SK-N-SH (cell line): ENCODE results near the gene PLA2G4E. TPM values are rescaled to one million over a fixed set of nuclear protein-coding genes. Genes with fewer than 3 reads are reported as not detected.

ENCODE experiments used
- CTCF ChIA-PET: fragments of 300-600, 350-600 bp; formaldehyde crosslinking; extraction: SDS; loops from one replicate; lab custom pipeline; 2021; lab: Yijun Ruan, JAX
- POLR2A ChIA-PET: fragments of 350-600 bp; sonication (Branson Sonifier 250); formaldehyde crosslinking; extraction: SDS; loops from one replicate; lab custom pipeline; 2020; ENCODE audit warnings: antibody characterized with exemption, inconsistent platforms; lab: Yijun Ruan, JAX
- DNase-seq: peaks from one replicate; pipeline ENCODE4 v3.0.0; 2012
- H2AFZ ChIP-seq: fragments of 200-600 bp; sonication (generic); 2 replicates; pipeline ENCODE4 v1.8.1; 2016; ENCODE audit warnings: antibody characterized with exemption, mild to moderate bottlenecking, low read depth
- H3F3A ChIP-seq: fragments of 200-600 bp; sonication (generic); replicated peaks from 2 replicates; pipeline ENCODE3; 2016; ENCODE audit warnings: antibody characterized with exemption, mild to moderate bottlenecking; ENCODE audit not compliant: insufficient read depth
- H3K27ac ChIP-seq, 2 experiments: fragments of 200-500 bp in 1 of 2; fragments of 200-600 bp in 1 of 2; sonication (Bioruptor generic) in 1 of 2; sonication (generic), shearing (Covaris generic) in 1 of 2; 2 replicates each; pipeline versions ENCODE4 v1.5.1 to v1.6.1; 2014 to 2016; ENCODE audit warnings: low read depth in 2 of 2, inconsistent platforms in 1 of 2, low read length in 1 of 2, mild to moderate bottlenecking in 1 of 2, mixed read lengths in 1 of 2
- H3K27me3 ChIP-seq: fragments of 200-600 bp; sonication (generic), shearing (Covaris generic); 2 replicates; pipeline ENCODE4 v1.6.1; 2016; ENCODE audit warnings: mixed run types; ENCODE audit not compliant: insufficient read depth
- H3K36me3 ChIP-seq, 2 experiments: fragments of 200-500 bp in 1 of 2; fragments of 200-600 bp in 1 of 2; sonication (Bioruptor generic) in 1 of 2; sonication (generic) in 1 of 2; replicated peaks in 1 of 2; 2 replicates each; pipeline versions ENCODE3 to v1.5.1; 2014 to 2016; ENCODE audit warnings: low read length in 1 of 2, mild to moderate bottlenecking in 1 of 2; ENCODE audit not compliant: insufficient read depth in 2 of 2, control insufficient read depth in 1 of 2
- H3K4me1 ChIP-seq, 2 experiments: fragments of 200-500 bp in 1 of 2; fragments of 200-600 bp in 1 of 2; sonication (Bioruptor generic) in 1 of 2; sonication (generic), shearing (Covaris generic) in 1 of 2; 2 replicates each; pipeline versions ENCODE4 v1.5.1 to v1.6.1; 2014 to 2016; ENCODE audit warnings: low read depth in 1 of 2, low read length in 1 of 2, mixed run types in 1 of 2; ENCODE audit not compliant: insufficient read depth in 2 of 2, control insufficient read depth in 1 of 2
- H3K4me2 ChIP-seq: fragments of 200-600 bp; sonication (generic), shearing (Covaris generic); 2 replicates; pipeline ENCODE4 v1.6.1; 2017; ENCODE audit warnings: mixed run types
- H3K4me3 ChIP-seq, 2 experiments: fragments of 200-500 bp in 1 of 2; fragments of 200-600 bp in 1 of 2; sonication (Bioruptor generic) in 1 of 2; sonication (generic), shearing (Covaris generic) in 1 of 2; 2 replicates each; pipeline versions ENCODE4 v1.5.1 to v1.8.1; 2014 to 2016; ENCODE audit warnings: low read depth in 2 of 2, inconsistent platforms in 1 of 2, low read length in 1 of 2, mild to moderate bottlenecking in 1 of 2, mixed read lengths in 1 of 2, moderate library complexity in 1 of 2
- H3K79me2 ChIP-seq: fragments of 200-600 bp; sonication (generic); 2 replicates; pipeline ENCODE4 v1.8.1; 2017; ENCODE audit warnings: mild to moderate bottlenecking; ENCODE audit not compliant: insufficient read depth
- H3K9ac ChIP-seq: fragments of 200-600 bp; sonication (generic); 2 replicates; pipeline ENCODE4 v1.6.1; 2017; ENCODE audit warnings: mixed run types
- H3K9me2 ChIP-seq: fragments of 200-600 bp; sonication (generic); 2 replicates; pipeline ENCODE4 v1.6.1; 2017; ENCODE audit warnings: mixed run types
- H3K9me3 ChIP-seq: fragments of 200-600 bp; sonication (generic); 2 replicates; pipeline ENCODE4 v1.6.1; 2017; ENCODE audit warnings: mixed run types, mild to moderate bottlenecking, moderate library complexity
- H4K20me1 ChIP-seq: fragments of 200-600 bp; sonication (generic); 2 replicates; pipeline ENCODE4 v1.6.1; 2017; ENCODE audit warnings: mild to moderate bottlenecking, mixed run types; ENCODE audit not compliant: insufficient read depth
- EZH2phosphoT487 ChIP-seq: fragments of 200-600 bp; sonication (generic); IDR thresholded peaks from 2 replicates; pipeline ENCODE4 v1.6.1; 2017; ENCODE audit warnings: low read depth, mixed run types, mild to moderate bottlenecking, antibody characterized with exemption, moderate library complexity, borderline replicate concordance
- GABPA ChIP-seq: IDR thresholded peaks from 2 replicates; pipeline ENCODE4 v1.4.0; 2012; ENCODE audit warnings: low read depth, mild to moderate bottlenecking
- GATA2 ChIP-seq: sonication (generic); formaldehyde crosslinking; IDR thresholded peaks from 2 replicates; pipeline ENCODE4 v1.5.0; 2020; ENCODE audit warnings: mild to moderate bottlenecking, missing genetic modification reagents
- IRF3 ChIP-seq: fragments of 150-350 bp; IDR thresholded peaks from 2 replicates; pipeline ENCODE4 v1.6.1; 2016; ENCODE audit warnings: mild to moderate bottlenecking, low read depth, low read length
- JUND ChIP-seq: IDR thresholded peaks from 2 replicates; pipeline ENCODE4 v1.4.0; 2012
- MAX ChIP-seq: IDR thresholded peaks from 2 replicates; pipeline ENCODE4 v1.4.0; 2012; ENCODE audit warnings: low read depth
- MEF2A ChIP-seq: IDR thresholded peaks from 2 replicates; pipeline ENCODE4 v1.4.0; 2012; ENCODE audit warnings: low read depth, borderline replicate concordance
- PBX3 ChIP-seq: IDR thresholded peaks from 2 replicates; pipeline ENCODE4; 2012
- RAD21 ChIP-seq: IDR thresholded peaks from 2 replicates; pipeline ENCODE4 v1.6.1; 2012; ENCODE audit warnings: mild to moderate bottlenecking, low read length
- RXRA ChIP-seq: IDR thresholded peaks from 2 replicates; pipeline ENCODE4 v1.4.0; 2012; ENCODE audit warnings: low read depth, mild to moderate bottlenecking, borderline replicate concordance
- TCF12 ChIP-seq: IDR thresholded peaks from 2 replicates; pipeline ENCODE4 v1.4.0; 2012
- USF1 ChIP-seq: IDR thresholded peaks from 2 replicates; pipeline ENCODE4 v1.4.0; 2012; ENCODE audit warnings: low read depth, borderline replicate concordance
- USF2 ChIP-seq: fragments of 150-350 bp; IDR thresholded peaks from 2 replicates; pipeline ENCODE4 v1.6.1; 2017; ENCODE audit warnings: antibody characterized with exemption, low read length, low read depth, borderline replicate concordance
- ZBTB33 ChIP-seq: IDR thresholded peaks from 2 replicates; pipeline ENCODE4 v1.4.0; 2012; ENCODE audit warnings: low read depth, borderline replicate concordance
- WGBS: methylation state at CpG from one replicate; pipeline ENCODE4 v1.1.6; 2017; ENCODE audit warnings: low lambda C conversion rate; 5-methylcytosine and 5-hydroxymethylcytosine counted together
- polyA plus RNA-seq, 3 experiments: library from polyadenylated mRNA; depleted of rRNA; stranded (reverse); fragments of >200 nt; gene quantifications; 2 replicates each; pipeline ENCODE4 v1.2.3, GENCODE V29; 2012

Gene PLA2G4E
- polyA plus RNA-seq, 1 of the 3 experiments (the other 2 are of a cell fraction) = not detected

- no peaks in the 10 kb centered on the region; the same call in 1 of the 2 replicates for H3K27me3 ChIP-seq
- no peak for DNase-seq
- no peaks in the 10 kb centered on the region for H3K36me3 ChIP-seq
- H2AFZ ChIP-seq = no peak overlapping the region
- H3K9me2 ChIP-seq = no peaks in the 10 kb centered on the region
- TF ChIP-seq PBX3 (no peak), USF2 (no peak), EZH2phosphoT487 (no peak), JUND (no peak), MAX (no peak), ZBTB33 (no peak), GABPA (no peak), RXRA (no peak), IRF3 (no peak), MEF2A (no peak), GATA2 (CRISPR knock-in tag) (no peak), TCF12 (no peak), USF1 (no peak), RAD21 (no peak)
- 96% methylated on average over 3 of the region's 7 CpGs for WGBS
- CTCF ChIA-PET = interaction anchor here (1.0 to 11.1 kb wide), 4 partner anchors 59 to 145 kb away, joined by 3 to 172 read pairs (median 86); no protein-coding TSS in a partner anchor
- H3K79me2 ChIP-seq = no peaks in the 10 kb centered on the region
- H3K4me3 ChIP-seq = no peak overlapping the region
- POLR2A ChIA-PET = no interaction called here
- no peaks in the 10 kb centered on the region for H3F3A ChIP-seq
- H3K9me3 ChIP-seq = no peaks in the 10 kb centered on the region
- no peaks in the 10 kb centered on the region for H4K20me1 ChIP-seq
- H3K4me1 ChIP-seq = no peaks in the 10 kb centered on the region; a peak in 1 of 4 replicates
- no peak overlapping the region for H3K9ac ChIP-seq
- no peak overlapping the region for H3K27ac ChIP-seq
- no peak overlapping the region for H3K4me2 ChIP-seq
Observed at GRCh38 chr15:41992803-41993190, 28.0 kb downstream of the PLA2G4E start.
